GM12878 (cell line): Measurements from ENCODE around the gene RTCA. TPM values are rescaled to one million over a fixed set of nuclear protein-coding genes. Genes with fewer than 3 reads are reported as not detected.

Experiments used
- ATAC-seq: fragments of 200-7000 bp; cut with Tn5 transposase; 3 replicates; pipeline ENCODE4 v1.9.1; 2020; ENCODE audit warnings: mild to moderate bottlenecking, moderate library complexity
- BruUV-seq: library from RNA; stranded (reverse); fragments of 400-500 nt; replicated peaks from 2 replicates; lab custom pipeline; 2021; lab: Mats Ljungman, UMichigan
- CTCF ChIA-PET: fragments of 300-600 bp; sonication (Branson Sonifier 250); formaldehyde crosslinking; extraction: SDS; loops from one replicate; lab custom pipeline; 2021; ENCODE audit warnings: inconsistent platforms; lab: Yijun Ruan, JAX
- POLR2A ChIA-PET: fragments of 350-600 bp; formaldehyde crosslinking; extraction: SDS; loops from one replicate; lab custom pipeline; 2021; ENCODE audit warnings: inconsistent platforms; lab: Charles Lee
- RAD21 ChIA-PET: fragments of 300-600 bp; sonication (Branson Sonifier 250); formaldehyde crosslinking; loops from one replicate; lab custom pipeline; 2023; ENCODE audit warnings: antibody characterized with exemption; ENCODE audit not compliant: unreplicated experiment; lab: Charles Lee
- SMC1A ChIA-PET: fragments of 300-600 bp; sonication (Branson Sonifier 250); formaldehyde crosslinking; loops from one replicate; lab custom pipeline; 2023; ENCODE audit not compliant: unreplicated experiment, uncharacterized antibody; lab: Charles Lee
- DNase-seq: peaks from one replicate; pipeline ENCODE4 v3.0.0-alpha.2; 2011; ENCODE audit warnings: low read depth, low spot score
- FAIRE-seq: peaks from 3 replicates; lab custom pipeline; 2011; peaks lifted over from hg19 to GRCh38; lab: Jason Lieb, UNC
- H2AFZ ChIP-seq: 2 replicates; pipeline ENCODE4 v1.6.0; 2011; ENCODE audit warnings: low read depth, low read length, control low read depth; ENCODE audit not compliant: control insufficient read depth
- H3K27ac ChIP-seq: 2 replicates; pipeline ENCODE4 v1.5.1; 2011; ENCODE audit warnings: control low read depth; ENCODE audit not compliant: control insufficient read depth, insufficient read depth
- H3K27me3 ChIP-seq, 2 experiments: replicated peaks in 1 of 2; 2 replicates each; pipeline versions ENCODE4 v1.6.0 to v1.6.1; 2011; ENCODE audit warnings: low read length in 1 of 2; ENCODE audit not compliant: control insufficient read depth in 2 of 2, insufficient read depth in 2 of 2
- H3K36me3 ChIP-seq, 2 experiments: 2 replicates each; pipeline ENCODE4 v1.5.1; 2011; ENCODE audit warnings: low read length in 1 of 2; ENCODE audit not compliant: control insufficient read depth in 2 of 2, insufficient read depth in 2 of 2
- H3K4me1 ChIP-seq: 2 replicates; pipeline ENCODE4 v1.6.1; 2011; ENCODE audit warnings: mild to moderate bottlenecking, low read length, moderate library complexity, mixed read lengths; ENCODE audit not compliant: control insufficient read depth, insufficient read depth
- H3K4me2 ChIP-seq: 2 replicates; pipeline ENCODE4 v1.6.0; 2011; ENCODE audit warnings: control low read depth; ENCODE audit not compliant: control insufficient read depth, insufficient read depth
- H3K4me3 ChIP-seq: fragments of 200-600 bp; sonication (generic); 2 replicates; pipeline ENCODE4 v1.5.1; 2016
- H3K79me2 ChIP-seq: 2 replicates; pipeline ENCODE4 v1.6.0; 2011; ENCODE audit warnings: low read length; ENCODE audit not compliant: control insufficient read depth, insufficient read depth
- H3K9ac ChIP-seq: 2 replicates; pipeline ENCODE4 v1.8.0; 2011; ENCODE audit warnings: low read length, control low read depth, mixed read lengths; ENCODE audit not compliant: control insufficient read depth, insufficient read depth
- H3K9me3 ChIP-seq: replicated peaks from 3 replicates; pipeline ENCODE4 v1.5.1; 2011; ENCODE audit warnings: mild to moderate bottlenecking, low read length; ENCODE audit not compliant: control insufficient read depth, insufficient read depth
- H4K20me1 ChIP-seq: 2 replicates; pipeline ENCODE4 v1.6.0; 2011; ENCODE audit not compliant: control insufficient read depth, insufficient read depth
- BMI1 ChIP-seq: fragments of 450-650 bp; IDR thresholded peaks from 2 replicates; pipeline ENCODE4 v1.6.1; 2016; ENCODE audit warnings: mild to moderate bottlenecking, moderate library complexity, borderline replicate concordance
- CHD1 ChIP-seq: IDR thresholded peaks from 2 replicates; pipeline ENCODE4 v1.6.1; 2012; ENCODE audit warnings: low read depth, low read length, improper control_type of control experiment
- E2F4 ChIP-seq: IDR thresholded peaks from 2 replicates; pipeline ENCODE4 v1.6.1; 2012; ENCODE audit warnings: low read depth, low read length, improper control_type of control experiment
- HDGF ChIP-seq: fragments of 450-650 bp; IDR thresholded peaks from 2 replicates; pipeline ENCODE4 v1.6.1; 2016; ENCODE audit warnings: antibody characterized with exemption
- MXI1 ChIP-seq: fragments of 150-350 bp; IDR thresholded peaks from 2 replicates; pipeline ENCODE4 v1.6.1; 2011; ENCODE audit warnings: low read depth, mild to moderate bottlenecking, inconsistent platforms, low read length, improper control_type of control experiment
- NFIC ChIP-seq: IDR thresholded peaks from 2 replicates; pipeline ENCODE4 v1.6.1; 2012; ENCODE audit warnings: low read depth, mild to moderate bottlenecking, inconsistent platforms, low read length, moderate library complexity
- PAX8 ChIP-seq: fragments of 450-650 bp; IDR thresholded peaks from 2 replicates; pipeline ENCODE4 v1.6.1; 2017; ENCODE audit warnings: mild to moderate bottlenecking, moderate library complexity
- POLR2AphosphoS2 ChIP-seq: IDR thresholded peaks from 2 replicates; pipeline ENCODE4 v1.6.1; 2011; ENCODE audit warnings: low read depth, mild to moderate bottlenecking, low read length, improper control_type of control experiment, moderate library complexity
- RCOR1 ChIP-seq: conservative IDR thresholded peaks from 2 replicates; pipeline ENCODE4 v1.6.1; 2012; ENCODE audit warnings: low read depth, low read length, improper control_type of control experiment
- SPI1 ChIP-seq: IDR thresholded peaks from 2 replicates; pipeline ENCODE4 v1.6.1; 2011; ENCODE audit warnings: low read depth, mild to moderate bottlenecking, low read length, moderate library complexity, borderline replicate concordance; ENCODE audit not compliant: insufficient read depth
- SUZ12 ChIP-seq: fragments of 200-600 bp; sonication (generic); IDR thresholded peaks from one replicate; pipeline ENCODE4 v1.6.1; 2018; ENCODE audit warnings: antibody characterized with exemption, mild to moderate bottlenecking; ENCODE audit not compliant: unreplicated experiment
- ZNF217 ChIP-seq: fragments of 450-650 bp; IDR thresholded peaks from 2 replicates; pipeline ENCODE4 v1.6.1; 2017; ENCODE audit warnings: antibody characterized with exemption, mild to moderate bottlenecking
- WGBS: methylation state at CpG from one replicate; pipeline ENCODE4 v1.1.6; 2016; ENCODE audit warnings: low lambda C conversion rate; ENCODE audit not compliant: insufficient replicate concordance, insufficient coverage; ENCODE audit errors: missing lambda C conversion rate; 5-methylcytosine and 5-hydroxymethylcytosine counted together
- in situ Hi-C: fragments of 300-500 bp; cut with MboI; formaldehyde crosslinking; loops from 9 replicates; pipeline ENCODE4 v1.14.3; 2018; ENCODE audit warnings: mixed read lengths
- intact Hi-C: fragments of 100-400 bp; cut with micrococcal nuclease; formaldehyde crosslinking; loops from one replicate; pipeline ENCODE4 v1.14.2; 2022; ENCODE audit not compliant: unreplicated experiment
- polyA plus RNA-seq, 11 experiments: library from polyadenylated mRNA; depleted of rRNA in 4 of 11; unstranded in 6 of 11; stranded (reverse) in 5 of 11; fragments of >200 nt; fragmentation: Nextera tagmentation in 4 of 11; fragmentation: Illumina TruSeq in 1 of 11; extraction: Ambion mirVana in 4 of 11; extraction: Trizol in 1 of 11; gene quantifications; 1 replicate in 1 of 11; 2 replicates in 10 of 11; pipeline versions ENCODE4 v1.2.1 to v1.2.3, GENCODE V29; 2011 to 2016; ENCODE audit warnings: inconsistent platforms in 2 of 11, missing spikeins in 2 of 11, low read depth in 1 of 11
- total RNA-seq, 4 experiments: library from RNA; depleted of rRNA in 3 of 4; stranded (reverse); fragments of >200 nt in 3 of 4; fragmentation: Illumina TruSeq in 1 of 4; extraction: Trizol in 1 of 4; gene quantifications; 2 replicates each; pipeline versions ENCODE4 v1.2.1 to v1.2.3, GENCODE V29; 2013 to 2021
- TF ChIP-seq, protein P1 (sequence below): IDR thresholded peaks from 2 replicates; pipeline ENCODE4 v1.6.1; 2011; ENCODE audit warnings: mild to moderate bottlenecking, low read depth, low read length, moderate library complexity; ENCODE audit not compliant: insufficient replicate concordance
- TF ChIP-seq, protein P2 (sequence below): fragments of 450-650 bp; IDR thresholded peaks from 2 replicates; pipeline ENCODE4 v1.6.1; 2017; ENCODE audit warnings: mild to moderate bottlenecking
- TF ChIP-seq, protein P3 (sequence below), 3 experiments: IDR thresholded peaks in 2 of 3; conservative IDR thresholded peaks in 1 of 3; 2 replicates each; pipeline ENCODE4 v1.5.1; 2011; ENCODE audit warnings: low read depth in 3 of 3, low read length in 3 of 3, mild to moderate bottlenecking in 3 of 3, control low read depth in 2 of 3, moderate library complexity in 2 of 3, inconsistent platforms in 1 of 3, mixed read lengths in 1 of 3; ENCODE audit not compliant: control insufficient read depth in 2 of 3, insufficient read depth in 1 of 3; ENCODE audit errors: extremely low read depth in 1 of 3

RTCA gene
- total and polyA plus RNA-seq, 10 of the 15 experiments (the other 5 are each of a cell fraction or from before 2014, with no cell fraction given) = 10.3 to 63.5 (median 37.3) TPM

GRCh38 chr1:100246738-100247137 lies 19.3 kb upstream of the RTCA start:
- H3K9me3 ChIP-seq = no peaks in the 10 kb centered on the region
- no peak for TF ChIP-seq CHD1
- TF ChIP-seq NFIC = no peak
- no peak for TF ChIP-seq POLR2AphosphoS2
- TF ChIP-seq, protein P1, sequence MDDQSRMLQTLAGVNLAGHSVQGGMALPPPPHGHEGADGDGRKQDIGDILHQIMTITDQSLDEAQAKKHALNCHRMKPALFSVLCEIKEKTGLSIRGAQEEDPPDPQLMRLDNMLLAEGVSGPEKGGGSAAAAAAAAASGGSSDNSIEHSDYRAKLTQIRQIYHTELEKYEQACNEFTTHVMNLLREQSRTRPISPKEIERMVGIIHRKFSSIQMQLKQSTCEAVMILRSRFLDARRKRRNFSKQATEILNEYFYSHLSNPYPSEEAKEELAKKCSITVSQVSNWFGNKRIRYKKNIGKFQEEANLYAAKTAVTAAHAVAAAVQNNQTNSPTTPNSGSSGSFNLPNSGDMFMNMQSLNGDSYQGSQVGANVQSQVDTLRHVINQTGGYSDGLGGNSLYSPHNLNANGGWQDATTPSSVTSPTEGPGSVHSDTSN = no peak
- TF ChIP-seq HDGF = no peak
- no peak for TF ChIP-seq E2F4
- no peak for TF ChIP-seq SPI1
- no peak for TF ChIP-seq SUZ12
- TF ChIP-seq ZNF217 = no peak
- TF ChIP-seq, protein P2, sequence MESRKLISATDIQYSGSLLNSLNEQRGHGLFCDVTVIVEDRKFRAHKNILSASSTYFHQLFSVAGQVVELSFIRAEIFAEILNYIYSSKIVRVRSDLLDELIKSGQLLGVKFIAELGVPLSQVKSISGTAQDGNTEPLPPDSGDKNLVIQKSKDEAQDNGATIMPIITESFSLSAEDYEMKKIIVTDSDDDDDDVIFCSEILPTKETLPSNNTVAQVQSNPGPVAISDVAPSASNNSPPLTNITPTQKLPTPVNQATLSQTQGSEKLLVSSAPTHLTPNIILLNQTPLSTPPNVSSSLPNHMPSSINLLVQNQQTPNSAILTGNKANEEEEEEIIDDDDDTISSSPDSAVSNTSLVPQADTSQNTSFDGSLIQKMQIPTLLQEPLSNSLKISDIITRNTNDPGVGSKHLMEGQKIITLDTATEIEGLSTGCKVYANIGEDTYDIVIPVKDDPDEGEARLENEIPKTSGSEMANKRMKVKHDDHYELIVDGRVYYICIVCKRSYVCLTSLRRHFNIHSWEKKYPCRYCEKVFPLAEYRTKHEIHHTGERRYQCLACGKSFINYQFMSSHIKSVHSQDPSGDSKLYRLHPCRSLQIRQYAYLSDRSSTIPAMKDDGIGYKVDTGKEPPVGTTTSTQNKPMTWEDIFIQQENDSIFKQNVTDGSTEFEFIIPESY = no peak
- TF ChIP-seq MXI1 = no peak
- TF ChIP-seq, protein P3, sequence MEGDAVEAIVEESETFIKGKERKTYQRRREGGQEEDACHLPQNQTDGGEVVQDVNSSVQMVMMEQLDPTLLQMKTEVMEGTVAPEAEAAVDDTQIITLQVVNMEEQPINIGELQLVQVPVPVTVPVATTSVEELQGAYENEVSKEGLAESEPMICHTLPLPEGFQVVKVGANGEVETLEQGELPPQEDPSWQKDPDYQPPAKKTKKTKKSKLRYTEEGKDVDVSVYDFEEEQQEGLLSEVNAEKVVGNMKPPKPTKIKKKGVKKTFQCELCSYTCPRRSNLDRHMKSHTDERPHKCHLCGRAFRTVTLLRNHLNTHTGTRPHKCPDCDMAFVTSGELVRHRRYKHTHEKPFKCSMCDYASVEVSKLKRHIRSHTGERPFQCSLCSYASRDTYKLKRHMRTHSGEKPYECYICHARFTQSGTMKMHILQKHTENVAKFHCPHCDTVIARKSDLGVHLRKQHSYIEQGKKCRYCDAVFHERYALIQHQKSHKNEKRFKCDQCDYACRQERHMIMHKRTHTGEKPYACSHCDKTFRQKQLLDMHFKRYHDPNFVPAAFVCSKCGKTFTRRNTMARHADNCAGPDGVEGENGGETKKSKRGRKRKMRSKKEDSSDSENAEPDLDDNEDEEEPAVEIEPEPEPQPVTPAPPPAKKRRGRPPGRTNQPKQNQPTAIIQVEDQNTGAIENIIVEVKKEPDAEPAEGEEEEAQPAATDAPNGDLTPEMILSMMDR (IDR thresholded peaks at IDR 0.05 in 2 of 3, conservative IDR thresholded peaks at IDR 0.05 in 1 of 3; ENCODE audit: control insufficient read depth in 2 of 3, extremely low read depth in 1 of 3, insufficient read depth in 1 of 3, low read depth in 3 of 3, low read length in 3 of 3) = no peak
- no peak for TF ChIP-seq RCOR1
- no peak for TF ChIP-seq BMI1
- no peak for TF ChIP-seq PAX8
- 96% methylated on average over 4 of the region's 4 CpGs for WGBS
- DNase-seq = no peak
- no peak for FAIRE-seq
- SMC1A ChIA-PET = interaction anchor here (1.5 kb wide), 1 partner anchor 10 kb away, joined by 3 read pairs; no protein-coding TSS in a partner anchor
- no peak overlapping the region for H3K4me3 ChIP-seq
- H3K4me1 ChIP-seq = peaks cover 3% of the 10 kb centered on the region; the same call in 1 of the 2 replicates
- no TSS peak for BruUV-seq
- in situ Hi-C loops (no loop called here), intact Hi-C loops (loop anchor here (5.0 kb wide), 1 partner anchor 209 kb away; a partner anchor contains a TSS)
- no peak for ATAC-seq
- POLR2A ChIA-PET = no interaction called here
- no peaks in the 10 kb centered on the region for H3K27me3 ChIP-seq
- CTCF ChIA-PET = interaction anchor here (1.2 kb wide), 1 partner anchor 19 kb away, joined by 4 read pairs; the partner anchor contains the start of gene RTCA
- no peaks in the 10 kb centered on the region; a peak in 1 of 4 replicates for H3K36me3 ChIP-seq
- H4K20me1 ChIP-seq = no peaks in the 10 kb centered on the region
- no peak overlapping the region for H3K9ac ChIP-seq
- H3K4me2 ChIP-seq = no peak overlapping the region
- peaks cover 25% of the 10 kb centered on the region for H3K79me2 ChIP-seq
- RAD21 ChIA-PET = no interaction called here
- H3K27ac ChIP-seq = no peak overlapping the region
- H2AFZ ChIP-seq = no peak overlapping the region
